Activated CD8-positive, alpha-beta memory T cell treated with anti-CD3 and anti-CD28 coated beads, Interleukin-2, amount 10 ng/mL, durations not matched to agents 7 days and 5 days (primary cell): ENCODE results near the gene PGS1. TPM values are rescaled to one million over a fixed set of nuclear protein-coding genes. Genes with fewer than 3 reads are reported as not detected.

Experiments
- ATAC-seq: fragments of 150-1000 bp; cut with Tn5 transposase; one replicate; pipeline ENCODE4 v1.10.0; 2021; ENCODE audit warnings: moderate library complexity
- CTCF ChIA-PET: fragments of 350-600 bp; sonication (Branson Sonifier 250); formaldehyde crosslinking; loops from one replicate; lab custom pipeline; 2021; ENCODE audit warnings: antibody characterized with exemption; lab: Charles Lee
- DNase-seq: peaks from one replicate; pipeline ENCODE4 v3.0.0-alpha.2; 2020
- H3K27ac Mint-ChIP-seq: one replicate; pipeline ENCODE4 v1.8.0; 2021; ENCODE audit warnings: mild to moderate bottlenecking, mixed read lengths
- H3K27me3 Mint-ChIP-seq: one replicate; pipeline ENCODE4 v1.8.0; 2021; ENCODE audit warnings: mixed read lengths
- H3K36me3 Mint-ChIP-seq: one replicate; pipeline ENCODE4 v1.8.0; 2021; ENCODE audit warnings: mild to moderate bottlenecking, mixed read lengths
- H3K4me1 Mint-ChIP-seq: one replicate; pipeline ENCODE4 v1.8.0; 2021; ENCODE audit warnings: mixed read lengths
- H3K4me3 Mint-ChIP-seq: one replicate; pipeline ENCODE4 v1.8.0; 2021; ENCODE audit warnings: mild to moderate bottlenecking, moderate library complexity, mixed read lengths
- H3K9me3 Mint-ChIP-seq: one replicate; pipeline ENCODE4 v1.8.0; 2022; ENCODE audit warnings: low read depth, mixed read lengths
- total RNA-seq, 2 experiments: library from RNA; stranded (reverse); gene quantifications; one replicate each; pipeline ENCODE4 v1.2.3, GENCODE V29; 2021

The PGS1 gene
- total RNA-seq, 2 experiments from 2014 or later = 52.2 to 70.2 TPM

- DNase-seq (no peak), ATAC-seq (no peak)
- peaks cover 3% of the 10 kb centered on the region for H3K9me3 Mint-ChIP-seq
- H3K27me3 Mint-ChIP-seq = no peaks in the 10 kb centered on the region
- CTCF ChIA-PET = no interaction called here
- no peak overlapping the region for H3K4me3 Mint-ChIP-seq
- no peaks in the 10 kb centered on the region for H3K4me1 Mint-ChIP-seq
- H3K36me3 Mint-ChIP-seq = peaks cover 3% of the 10 kb centered on the region
- H3K27ac Mint-ChIP-seq = no peak overlapping the region
Observed at GRCh38 chr17:78466786-78467715, 88.6 kb downstream of the PGS1 start.

- Mint-ChIP-seq H3K27ac (no peak overlapping the region), H3K9me3 (peaks cover 3% of the 10 kb centered on the region), H3K36me3 (peaks cover 3% of the 10 kb centered on the region), H3K4me3 (no peak overlapping the region), H3K4me1 (no peaks in the 10 kb centered on the region), H3K27me3 (peaks cover 2% of the 10 kb centered on the region)
- DNase-seq (no peak), ATAC-seq (no peak)
- CTCF ChIA-PET = no interaction called here
Observed at GRCh38 chr17:78468366-78468765, 89.9 kb downstream of the PGS1 start.

GRCh38 chr17:78469443-78469842, 91.0 kb downstream of the PGS1 start:
- peaks cover 3% of the 10 kb centered on the region for H3K27me3 Mint-ChIP-seq
- no peak overlapping the region for H3K27ac Mint-ChIP-seq
- ATAC-seq (no peak), DNase-seq (no peak)
- H3K4me1 Mint-ChIP-seq = peaks cover 4% of the 10 kb centered on the region
- peaks cover 3% of the 10 kb centered on the region for H3K9me3 Mint-ChIP-seq
- CTCF ChIA-PET = no interaction called here
- H3K4me3 Mint-ChIP-seq = no peak overlapping the region
- H3K36me3 Mint-ChIP-seq = peaks cover 3% of the 10 kb centered on the region

DNA sequence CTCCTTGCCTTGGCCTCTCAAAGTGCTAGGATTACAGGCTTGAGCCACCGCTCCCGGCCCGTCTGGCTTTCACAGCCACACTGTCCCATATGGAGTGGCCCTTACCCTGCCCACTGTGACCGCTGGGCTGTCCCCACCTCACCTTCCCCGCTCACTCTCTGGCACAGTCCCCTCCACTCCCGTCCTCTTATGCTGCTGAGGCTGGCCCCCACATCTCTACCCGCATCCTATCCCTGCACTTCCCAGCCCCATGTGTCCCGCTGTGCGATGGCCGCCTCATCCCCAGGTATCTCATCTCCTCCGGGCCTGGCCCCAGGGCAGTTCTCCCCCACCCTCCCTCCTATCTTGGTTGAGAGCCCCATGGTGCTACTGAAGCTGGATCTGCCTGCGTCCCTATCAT, 93.2 kb downstream of the PGS1 start:
- H3K36me3 Mint-ChIP-seq = peaks cover 5% of the 10 kb centered on the region
- CTCF ChIA-PET = no interaction called here

GRCh38 chr17:78472035-78472905, 93.8 kb downstream of the PGS1 start:
- ATAC-seq (no peak), DNase-seq (no peak)
- CTCF ChIA-PET = interaction anchor here (0.6 kb wide), 1 partner anchor 126 kb away, joined by 3 read pairs; no protein-coding TSS in a partner anchor
- Mint-ChIP-seq H3K27ac (no peak overlapping the region), H3K36me3 (peaks cover 5% of the 10 kb centered on the region), H3K27me3 (peaks cover 11% of the 10 kb centered on the region), H3K4me3 (no peak overlapping the region), H3K9me3 (peaks cover 3% of the 10 kb centered on the region), H3K4me1 (peaks cover 13% of the 10 kb centered on the region)

More for the DNA sequence above, 93.2 kb downstream of the PGS1 start:
- ATAC-seq = no peak
- no peak for DNase-seq
- Mint-ChIP-seq H3K9me3 (peaks cover 3% of the 10 kb centered on the region), H3K27ac (no peak overlapping the region), H3K4me3 (no peak overlapping the region), H3K27me3 (peaks cover 11% of the 10 kb centered on the region), H3K4me1 (peaks cover 13% of the 10 kb centered on the region)

- Mint-ChIP-seq H3K36me3 (peaks cover 5% of the 10 kb centered on the region), H3K9me3 (peaks cover 3% of the 10 kb centered on the region), H3K4me1 (peaks cover 13% of the 10 kb centered on the region), H3K27me3 (peaks cover 11% of the 10 kb centered on the region), H3K4me3 (no peak overlapping the region), H3K27ac (no peak overlapping the region)
- no peak for DNase-seq
- no peak for ATAC-seq
- CTCF ChIA-PET = no interaction called here
Observed at GRCh38 chr17:78473951-78474613, 95.6 kb downstream of the PGS1 start.

Other genes starting within 250 kb of the PGS1 start
- 100 to 1,000 TPM; 347 to 431 TPM for gene TMC6, start 249.9 kb upstream of the PGS1 start, total RNA-seq
- 100 to 1,000 TPM; 251 to 292 TPM for gene TMC8, start 247.9 kb upstream of the PGS1 start, total RNA-seq
- not detected for gene C17orf99, start 232.3 kb upstream of the PGS1 start, total RNA-seq
- 10 to 100 TPM; 41.2 to 80.3 TPM for gene SYNGR2, start 210.1 kb upstream of the PGS1 start, total RNA-seq
- gene TK1, start 191.6 kb upstream of the PGS1 start, total RNA-seq = 100 to 1,000 TPM; 145 to 164 TPM
- gene AFMID, start 191.3 kb upstream of the PGS1 start, total RNA-seq = 10 to 100 TPM; 17.1 to 24.2 TPM
- 10 to 100 TPM; 87.7 to 93.0 TPM for gene BIRC5, start 164.4 kb upstream of the PGS1 start, total RNA-seq
- gene TMEM235, start 147.0 kb upstream of the PGS1 start, total RNA-seq = not detected
- gene SOCS3, start 18.6 kb upstream of the PGS1 start, total RNA-seq = 10 to 100 TPM in 1 of 2 experiments, 1 to 10 TPM in 1; 9.9 to 21.3 TPM
- gene DNAH17, start 198.7 kb downstream of the PGS1 start, total RNA-seq = under 1 TPM in 1 of 2 experiments, not detected in 1; 0.26 TPM